ENCODE data around the gene HTR3B.

GRCh38 chr11:113874581-113875233, 29.9 kb upstream of the HTR3B start:
- no peak for TF ChIP-seq CTCF (optimal IDR thresholded peaks at IDR 0.05 in 1 of 3, IDR thresholded peaks at IDR 0.05 in 1 of 3, conservative IDR thresholded peaks at IDR 0.05 in 1 of 3; ENCODE audit: extremely low read depth in 1 of 3, insufficient read depth in 2 of 3, low read length in 3 of 3)
- no peak for TF ChIP-seq EZH2 (IDR thresholded peaks at IDR 0.05; ENCODE audit: low read length)

Measured in keratinocyte (primary cell).